Nephron progenitor cell (in vitro differentiated cells): ENCODE data around the gene STX16.

ENCODE experiments used
- DNase-seq: peaks from one replicate; pipeline ENCODE4 v3.0.0; 2021
- H3K27ac Mint-ChIP-seq: 2 replicates; pipeline ENCODE4 v1.8.0; 2021; ENCODE audit warnings: mild to moderate bottlenecking, moderate library complexity, mixed read lengths
- H3K27me3 Mint-ChIP-seq: 2 replicates; pipeline ENCODE4 v1.8.0; 2021; ENCODE audit warnings: mild to moderate bottlenecking, low read depth, mixed read lengths; ENCODE audit not compliant: poor library complexity
- H3K36me3 Mint-ChIP-seq: 2 replicates; pipeline ENCODE4 v1.8.0; 2021; ENCODE audit warnings: low read depth, mixed read lengths
- H3K4me1 Mint-ChIP-seq: 2 replicates; pipeline ENCODE4 v1.8.0; 2021; ENCODE audit warnings: mixed read lengths
- H3K4me3 Mint-ChIP-seq: 2 replicates; pipeline ENCODE4 v1.8.0; 2021; ENCODE audit warnings: mild to moderate bottlenecking, moderate library complexity, mixed read lengths
- H3K9me3 Mint-ChIP-seq: 2 replicates; pipeline ENCODE4 v1.8.0; 2021; ENCODE audit warnings: mild to moderate bottlenecking, moderate library complexity, mixed read lengths
- CTCF ChIP-seq: fragments of 200-600 bp; sonication (generic); IDR thresholded peaks from 2 replicates; pipeline ENCODE4 v1.5.0; 2021; ENCODE audit warnings: antibody characterized with exemption

STX16 gene

GRCh38 chr20:58703765-58704371 is 52.8 kb downstream of the STX16 start:
- Mint-ChIP-seq H3K4me3 (no peak overlapping the region), H3K36me3 (peaks cover 61% of the 10 kb centered on the region), H3K27ac (no peak overlapping the region), H3K9me3 (peaks cover 29% of the 10 kb centered on the region), H3K4me1 (peaks cover 11% of the 10 kb centered on the region), H3K27me3 (peaks cover 4% of the 10 kb centered on the region)
- DNase-seq = no peak
- no peak for TF ChIP-seq CTCF

- TF ChIP-seq CTCF = no peak
- Mint-ChIP-seq H3K4me1 (peaks cover 13% of the 10 kb centered on the region), H3K36me3 (peaks cover 60% of the 10 kb centered on the region), H3K9me3 (peaks cover 29% of the 10 kb centered on the region), H3K4me3 (no peak overlapping the region), H3K27ac (no peak overlapping the region), H3K27me3 (peaks cover 10% of the 10 kb centered on the region)
- DNase-seq = no peak
Observed at GRCh38 chr20:58705208-58705926, 54.3 kb downstream of the STX16 start.

DNA sequence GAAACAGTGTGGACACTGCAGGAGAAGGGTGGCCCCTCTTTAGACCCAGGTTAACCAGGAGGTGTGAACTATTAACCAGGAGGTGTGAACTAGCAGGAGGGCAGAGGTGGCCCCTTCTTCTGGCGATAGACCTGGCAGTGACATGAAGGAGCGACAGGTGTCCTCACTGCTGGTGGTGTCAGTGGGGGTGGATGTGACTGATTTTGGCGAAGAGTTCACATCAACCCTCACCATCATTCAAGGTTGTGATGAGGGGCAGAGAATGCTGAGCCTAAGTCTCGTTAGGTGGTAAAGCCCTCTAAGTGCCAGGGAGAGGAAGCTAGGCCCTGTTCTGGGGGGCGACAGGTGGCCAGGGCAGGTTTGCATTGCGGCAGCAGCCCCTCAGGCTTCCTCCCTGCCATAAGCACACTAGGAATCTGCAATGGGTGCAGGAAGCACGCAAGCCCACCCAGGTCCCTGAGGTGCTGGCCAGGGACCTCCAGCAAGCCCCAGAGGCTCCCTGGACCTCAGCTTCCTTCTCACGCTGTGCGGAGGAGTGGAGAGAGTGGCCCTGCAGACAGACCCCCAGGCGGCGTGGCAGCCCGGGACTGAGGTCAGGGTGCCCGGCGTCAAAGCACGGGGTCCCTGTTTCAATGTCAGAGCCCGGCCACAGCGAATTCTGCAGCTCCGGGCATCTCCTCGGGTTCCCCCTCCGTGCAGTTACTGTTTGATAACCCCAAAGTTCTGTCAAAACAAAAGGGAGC is 55.2 kb downstream of the STX16 start:
- Mint-ChIP-seq H3K4me3 (no peak overlapping the region), H3K27ac (no peak overlapping the region), H3K4me1 (peaks cover 18% of the 10 kb centered on the region), H3K27me3 (peaks cover 10% of the 10 kb centered on the region), H3K9me3 (peaks cover 29% of the 10 kb centered on the region), H3K36me3 (peaks cover 57% of the 10 kb centered on the region)
- TF ChIP-seq CTCF = no peak
- no peak for DNase-seq

GRCh38 chr20:58706975-58707681 is 56.0 kb downstream of the STX16 start:
- peaks cover 52% of the 10 kb centered on the region for H3K36me3 Mint-ChIP-seq
- no peak overlapping the region for H3K27ac Mint-ChIP-seq

GRCh38 chr20:58707770-58708169 is 56.7 kb downstream of the STX16 start:
- H3K27me3 Mint-ChIP-seq = peaks cover 14% of the 10 kb centered on the region
- H3K4me3 Mint-ChIP-seq = no peak overlapping the region
- no peak for TF ChIP-seq CTCF
- DNase-seq = no peak
- peaks cover 25% of the 10 kb centered on the region for H3K9me3 Mint-ChIP-seq
- H3K27ac Mint-ChIP-seq = no peak overlapping the region
- H3K4me1 Mint-ChIP-seq = peaks cover 31% of the 10 kb centered on the region
- peaks cover 45% of the 10 kb centered on the region for H3K36me3 Mint-ChIP-seq

More at GRCh38 chr20:58706975-58707681, 56.0 kb downstream of the STX16 start:
- H3K4me3 Mint-ChIP-seq = no peak overlapping the region
- peaks cover 26% of the 10 kb centered on the region for H3K4me1 Mint-ChIP-seq
- H3K27me3 Mint-ChIP-seq = peaks cover 10% of the 10 kb centered on the region
- DNase-seq = no peak
- TF ChIP-seq CTCF = no peak
- H3K9me3 Mint-ChIP-seq = peaks cover 29% of the 10 kb centered on the region
